GM12873 (cell line): Measurements from ENCODE around the gene SLC51B.

Source experiments
- TF ChIP-seq, protein P1 (sequence below): IDR thresholded peaks from 2 replicates; pipeline ENCODE4 v1.5.1; 2012; ENCODE audit warnings: low read depth, mild to moderate bottlenecking, moderate library complexity, low read length, control low read depth; ENCODE audit not compliant: insufficient read depth; ENCODE audit errors: missing control alignments

Gene SLC51B

DNA sequence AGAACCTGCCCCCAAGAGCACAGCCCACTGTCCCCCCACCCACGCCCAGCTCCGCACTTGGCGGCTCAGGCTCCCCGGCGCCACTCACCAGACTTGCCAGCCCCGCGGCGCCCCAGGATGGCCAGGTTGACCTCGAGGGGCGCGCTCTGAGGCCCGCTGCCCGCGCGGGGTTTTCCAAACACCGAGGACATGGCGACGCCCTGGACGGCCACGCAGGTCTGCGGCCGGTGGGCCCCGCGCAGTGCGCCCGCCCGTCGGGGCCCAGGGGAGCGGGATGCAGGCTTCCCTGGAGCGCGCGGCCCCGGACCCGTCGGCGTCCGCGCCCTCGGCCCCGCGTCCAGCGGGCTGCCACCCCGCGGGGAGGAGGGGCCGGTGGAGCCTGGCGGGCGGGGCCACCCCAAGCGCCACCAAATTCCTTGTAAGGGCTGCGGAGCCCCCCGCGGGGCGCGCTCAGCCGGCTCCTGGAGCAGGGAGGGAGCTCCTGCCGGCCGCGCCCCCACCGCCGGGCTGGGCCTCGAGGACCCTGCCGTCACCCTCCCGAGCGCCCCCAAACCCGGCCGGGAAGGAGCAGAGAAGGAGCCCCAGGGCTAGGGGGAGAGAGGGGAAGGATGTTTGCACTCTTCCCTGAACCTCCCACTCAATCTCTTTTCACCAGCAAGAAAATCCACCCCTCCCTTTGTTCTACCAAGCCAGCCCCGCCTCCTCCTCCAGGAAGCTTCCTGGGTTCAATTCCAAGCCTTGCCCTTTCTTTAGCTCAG lies 22.6 kb downstream of the SLC51B start, which contains the start of gene RASL12:
Gene RASL12 (minus strand): TSS at position 347 of the 758 bp plus-strand sequence. CDS start 156 bp downstream, at position 191.
- TF ChIP-seq, protein P1, sequence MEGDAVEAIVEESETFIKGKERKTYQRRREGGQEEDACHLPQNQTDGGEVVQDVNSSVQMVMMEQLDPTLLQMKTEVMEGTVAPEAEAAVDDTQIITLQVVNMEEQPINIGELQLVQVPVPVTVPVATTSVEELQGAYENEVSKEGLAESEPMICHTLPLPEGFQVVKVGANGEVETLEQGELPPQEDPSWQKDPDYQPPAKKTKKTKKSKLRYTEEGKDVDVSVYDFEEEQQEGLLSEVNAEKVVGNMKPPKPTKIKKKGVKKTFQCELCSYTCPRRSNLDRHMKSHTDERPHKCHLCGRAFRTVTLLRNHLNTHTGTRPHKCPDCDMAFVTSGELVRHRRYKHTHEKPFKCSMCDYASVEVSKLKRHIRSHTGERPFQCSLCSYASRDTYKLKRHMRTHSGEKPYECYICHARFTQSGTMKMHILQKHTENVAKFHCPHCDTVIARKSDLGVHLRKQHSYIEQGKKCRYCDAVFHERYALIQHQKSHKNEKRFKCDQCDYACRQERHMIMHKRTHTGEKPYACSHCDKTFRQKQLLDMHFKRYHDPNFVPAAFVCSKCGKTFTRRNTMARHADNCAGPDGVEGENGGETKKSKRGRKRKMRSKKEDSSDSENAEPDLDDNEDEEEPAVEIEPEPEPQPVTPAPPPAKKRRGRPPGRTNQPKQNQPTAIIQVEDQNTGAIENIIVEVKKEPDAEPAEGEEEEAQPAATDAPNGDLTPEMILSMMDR: no peak

DNA sequence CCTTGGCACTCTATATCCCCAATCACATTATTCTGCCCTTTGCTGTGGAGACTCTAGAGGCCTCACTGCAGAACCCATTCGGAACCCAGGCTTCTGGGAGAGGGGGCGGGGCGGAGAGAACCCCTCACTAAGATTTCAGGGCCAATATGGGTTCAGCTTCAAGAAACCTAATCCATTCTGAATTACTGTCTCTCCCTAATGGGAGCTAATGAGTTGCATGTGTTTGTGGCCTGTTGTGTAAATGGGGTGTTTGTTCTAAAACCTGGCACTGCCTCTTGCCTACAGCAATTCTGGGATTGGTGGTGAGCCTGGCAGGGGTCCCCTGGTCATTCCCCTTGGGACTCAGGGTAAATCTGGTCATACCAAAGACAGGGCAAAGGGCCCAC lies 23.2 kb downstream of the SLC51B start:
- TF ChIP-seq, protein P1: no peak

GRCh38 chr15:65069179-65069578 lies 24.0 kb downstream of the SLC51B start:
- TF ChIP-seq, protein P1: no peak

GRCh38 chr15:65069779-65070546 lies 24.8 kb downstream of the SLC51B start:
- TF ChIP-seq, protein P1: no peak

GRCh38 chr15:65071381-65071811 lies 26.2 kb downstream of the SLC51B start:
- TF ChIP-seq, protein P1: no peak

DNA sequence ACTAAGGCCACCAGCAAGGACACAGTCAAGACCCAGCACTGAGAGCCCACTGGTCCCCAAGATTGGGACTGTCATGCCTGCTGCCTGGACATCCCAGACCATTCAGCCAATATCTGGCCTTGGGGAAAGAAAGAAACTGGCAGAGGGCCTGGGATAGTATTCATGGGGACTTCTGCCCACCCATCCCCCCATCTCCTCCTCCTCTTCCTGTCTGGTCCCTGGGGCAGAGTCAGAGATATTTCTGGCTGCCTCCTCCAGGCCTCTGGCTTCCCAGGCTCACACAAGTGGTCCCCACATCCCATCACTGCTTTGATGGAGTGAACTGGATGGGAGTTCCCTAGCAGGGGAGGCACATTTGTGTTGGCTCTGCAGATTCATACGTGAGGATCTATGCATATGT lies 26.8 kb downstream of the SLC51B start:
- TF ChIP-seq, protein P1: no peak

- TF ChIP-seq, protein P1: no peak
Observed at GRCh38 chr15:65072617-65073016, 27.4 kb downstream of the SLC51B start.
